NCI-H2107 (cell line): Measurements from ENCODE around the gene CYTIP.

Experiments
- DNase-seq: peaks from one replicate; lab custom pipeline; 2025; lab: John Stamatoyannopoulos, UW

CYTIP gene

DNA sequence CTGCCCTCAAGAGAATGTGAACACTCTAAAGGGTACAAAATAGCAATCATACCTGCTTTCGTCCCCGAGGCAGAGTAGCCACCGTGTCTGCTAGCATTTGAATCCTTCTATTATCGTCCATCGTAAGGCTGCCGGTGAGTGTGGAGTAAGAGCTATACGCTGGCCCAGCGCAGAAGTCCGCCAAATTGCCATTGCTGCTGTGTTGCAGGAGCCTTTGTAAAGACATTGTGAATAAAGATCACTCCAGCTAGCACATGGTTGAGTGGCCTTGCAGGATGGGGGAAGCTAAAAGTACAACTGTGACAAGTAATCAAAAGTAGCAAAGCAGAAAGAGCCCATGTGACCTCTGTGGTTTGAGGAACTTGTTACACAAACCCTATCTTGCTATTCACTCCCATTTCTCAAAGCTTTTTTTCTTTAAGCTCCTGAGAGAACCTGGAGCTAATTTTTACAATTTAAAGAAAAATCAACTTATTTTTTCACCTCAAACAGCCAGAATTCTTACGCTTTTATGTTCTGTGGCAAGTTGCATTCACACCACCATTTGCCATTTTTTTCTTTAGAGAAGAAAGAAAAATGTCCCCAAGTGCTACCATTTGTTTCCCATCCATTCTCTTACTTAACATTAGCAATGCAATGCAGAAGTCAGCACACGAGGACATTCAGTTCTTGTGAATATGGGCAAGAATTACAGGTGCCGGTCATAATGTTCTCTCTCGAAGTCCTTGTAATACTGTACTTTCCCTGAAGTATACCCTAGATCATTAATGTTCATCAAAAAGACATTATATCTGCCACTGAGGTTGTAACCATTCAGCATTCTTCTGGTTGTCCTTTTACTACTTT is at the start of gene CYTIP:
Gene CYTIP (minus strand): TSS at position 295 of the 846 bp plus-strand sequence. CDS start 69 bp downstream, at position 226.
- no peak for DNase-seq

DNA sequence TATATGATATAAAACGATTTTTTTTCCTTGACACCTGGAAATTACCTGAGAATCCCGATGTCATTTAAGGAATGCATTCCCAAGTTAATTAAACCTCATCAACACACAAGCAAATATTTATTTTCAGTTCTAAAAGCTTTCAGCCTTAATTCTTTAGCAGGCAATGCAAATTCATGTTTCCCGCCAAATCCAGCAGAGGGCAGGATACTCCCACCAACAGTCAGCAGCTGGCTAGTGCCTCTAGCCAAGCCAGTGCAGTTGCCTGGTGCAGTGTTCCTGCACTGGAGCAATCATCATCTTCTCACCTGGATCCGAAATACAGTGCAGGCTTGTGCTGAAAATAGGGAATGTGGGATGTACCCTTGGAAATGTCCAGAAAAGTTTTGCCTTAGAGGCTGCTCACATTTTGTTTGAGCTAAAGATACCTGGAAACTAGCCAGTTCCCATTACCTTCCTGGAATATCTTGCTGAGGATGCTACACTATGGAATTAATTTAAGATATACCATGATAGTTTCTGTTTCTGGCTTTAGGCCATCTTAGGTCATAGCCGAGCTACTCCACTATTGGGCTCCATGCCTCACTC is 48.4 kb upstream of the CYTIP start:
- DNase-seq, result no peak

DNA sequence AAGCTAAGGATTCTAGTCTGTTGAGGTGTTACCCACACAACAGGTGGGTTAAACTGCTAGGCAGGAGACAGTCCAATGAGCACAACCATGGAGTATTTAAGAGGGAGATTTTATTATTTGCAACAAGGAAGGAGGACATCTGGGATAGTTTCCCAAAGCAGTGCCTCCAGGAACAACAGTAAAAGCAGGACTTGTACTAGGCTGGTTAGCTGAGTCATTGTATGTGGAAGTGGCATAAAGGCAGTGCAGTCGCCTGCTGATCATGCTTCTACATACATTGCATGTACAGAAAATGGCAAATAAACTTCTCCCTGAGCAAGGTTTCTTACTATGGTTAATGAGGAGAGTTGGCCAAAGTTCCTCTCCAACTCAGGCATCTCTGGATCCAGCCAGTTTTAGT is 46.1 kb upstream of the CYTIP start:
- no peak for DNase-seq

DNA sequence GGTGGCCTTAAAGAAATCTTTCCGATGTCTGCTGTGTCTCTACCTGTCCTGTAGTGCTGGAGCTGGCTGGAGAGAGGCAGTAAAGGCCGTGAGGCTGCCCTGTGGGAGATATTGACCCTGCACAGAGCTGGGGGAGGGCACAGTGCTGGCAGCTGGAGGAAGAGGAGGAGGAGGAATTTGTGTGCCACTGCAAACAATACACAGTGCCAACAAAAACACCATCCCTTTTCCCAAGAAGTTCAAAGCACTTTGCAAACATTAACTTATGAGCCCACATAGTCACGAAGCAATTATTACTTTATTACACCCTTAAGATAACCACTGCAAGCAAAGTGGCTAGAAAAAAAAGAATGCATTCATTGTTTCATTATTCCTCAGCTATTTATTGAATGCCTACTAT is 45.0 kb upstream of the CYTIP start:
- no peak for DNase-seq

DNA sequence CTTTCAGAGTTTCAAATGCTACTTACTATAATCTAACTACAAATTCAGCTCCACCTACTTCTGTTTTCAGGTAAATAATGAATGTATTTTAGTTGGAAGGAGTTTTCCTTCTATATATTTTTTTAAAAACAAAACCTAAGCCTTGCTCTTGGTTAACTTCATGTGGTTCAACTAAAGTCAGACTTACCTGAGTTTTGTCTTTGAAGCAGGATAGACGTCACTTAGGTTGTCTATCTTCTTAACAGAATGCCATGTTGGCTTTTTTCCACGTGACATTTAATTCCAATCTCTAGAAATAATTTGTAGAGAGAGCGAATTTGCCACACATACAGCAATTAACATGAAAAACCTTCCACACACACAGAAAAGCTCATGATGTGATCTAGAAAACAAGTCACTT is 43.9 kb upstream of the CYTIP start:
- DNase-seq, result no peak

DNA sequence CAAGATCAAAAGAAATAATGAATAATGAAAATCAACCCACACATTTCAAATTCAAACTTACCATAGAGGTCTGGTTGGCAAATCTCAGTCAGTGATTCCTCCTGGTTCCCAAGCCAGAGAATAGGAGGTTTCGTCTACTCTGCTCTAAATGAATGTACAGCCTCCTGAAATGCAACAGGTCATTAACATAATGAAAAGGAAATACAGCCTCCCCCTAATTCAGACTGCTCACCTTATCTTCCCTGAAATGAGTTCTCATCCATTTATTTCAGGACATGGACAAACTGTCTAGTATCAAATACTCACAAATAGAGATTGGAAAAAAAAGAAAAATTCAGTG is 43.4 kb upstream of the CYTIP start:
- no peak for DNase-seq

DNA sequence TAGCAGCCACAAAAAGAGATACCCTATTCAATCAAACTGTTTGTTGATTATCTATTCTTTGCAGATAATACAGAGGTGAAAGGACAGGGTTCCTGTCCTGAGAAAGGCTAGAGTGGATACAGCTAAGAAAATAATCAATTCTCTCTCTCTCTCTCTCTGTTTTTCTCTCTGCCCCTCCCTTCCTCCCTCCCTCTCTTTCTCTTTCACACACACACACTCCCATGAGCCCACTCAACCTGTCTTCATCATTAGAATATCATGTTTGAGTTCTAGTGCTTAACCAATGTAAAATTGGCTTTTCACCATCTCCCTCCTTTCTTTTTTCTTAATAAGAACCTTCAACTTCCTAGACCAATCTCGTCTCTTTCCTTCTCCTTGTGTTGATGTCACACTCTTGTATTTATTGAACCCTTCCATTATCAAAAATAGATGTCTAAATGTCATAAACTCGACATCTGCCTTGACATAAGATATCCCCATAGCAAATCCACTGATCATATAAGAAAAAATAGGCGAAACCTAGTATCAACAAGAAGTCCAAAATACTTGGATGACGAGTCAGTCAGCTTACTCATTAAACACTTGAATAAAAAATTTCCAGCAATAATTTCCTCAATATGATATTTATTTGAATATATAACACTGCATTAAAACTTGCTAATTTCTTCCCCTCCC is 42.8 kb upstream of the CYTIP start:
- no peak for DNase-seq

DNA sequence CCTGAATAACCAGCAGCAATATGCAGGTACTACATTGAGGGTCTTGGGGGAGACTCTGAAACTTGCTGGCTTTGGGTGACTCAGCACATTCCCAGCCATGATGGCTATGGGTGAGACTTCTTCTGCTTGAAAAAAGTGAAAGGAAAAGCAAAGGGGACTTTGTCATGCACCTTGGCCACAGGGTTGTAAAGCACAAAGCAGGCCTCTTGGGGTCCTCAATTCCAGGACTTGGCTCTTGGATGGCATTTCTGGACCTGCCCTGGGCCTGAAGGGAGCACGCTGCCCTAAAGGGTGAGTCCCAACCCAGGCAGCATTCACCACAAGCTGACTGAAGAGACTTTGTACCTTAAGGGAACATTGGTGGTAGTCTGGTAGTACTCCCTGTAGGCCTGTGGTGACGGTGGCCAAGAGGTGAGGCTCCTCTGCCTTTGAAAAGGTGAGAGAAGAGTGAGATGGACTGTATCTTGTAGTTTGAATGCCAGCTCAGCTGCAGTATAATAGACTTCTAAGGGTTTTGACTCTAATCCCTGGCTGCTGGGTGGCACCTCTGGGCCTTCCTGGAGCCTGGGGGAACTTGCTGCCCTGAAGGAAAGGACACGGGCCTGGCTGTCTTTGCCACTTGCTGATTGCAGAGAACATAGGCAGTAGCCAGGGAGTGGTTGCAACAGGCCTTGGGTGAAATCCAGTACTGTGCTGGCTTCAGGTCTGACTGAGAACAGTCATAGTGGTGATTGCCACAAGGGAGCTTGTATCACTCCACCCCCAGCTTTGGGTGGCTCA is 36.5 kb upstream of the CYTIP start:
- no peak for DNase-seq

DNA sequence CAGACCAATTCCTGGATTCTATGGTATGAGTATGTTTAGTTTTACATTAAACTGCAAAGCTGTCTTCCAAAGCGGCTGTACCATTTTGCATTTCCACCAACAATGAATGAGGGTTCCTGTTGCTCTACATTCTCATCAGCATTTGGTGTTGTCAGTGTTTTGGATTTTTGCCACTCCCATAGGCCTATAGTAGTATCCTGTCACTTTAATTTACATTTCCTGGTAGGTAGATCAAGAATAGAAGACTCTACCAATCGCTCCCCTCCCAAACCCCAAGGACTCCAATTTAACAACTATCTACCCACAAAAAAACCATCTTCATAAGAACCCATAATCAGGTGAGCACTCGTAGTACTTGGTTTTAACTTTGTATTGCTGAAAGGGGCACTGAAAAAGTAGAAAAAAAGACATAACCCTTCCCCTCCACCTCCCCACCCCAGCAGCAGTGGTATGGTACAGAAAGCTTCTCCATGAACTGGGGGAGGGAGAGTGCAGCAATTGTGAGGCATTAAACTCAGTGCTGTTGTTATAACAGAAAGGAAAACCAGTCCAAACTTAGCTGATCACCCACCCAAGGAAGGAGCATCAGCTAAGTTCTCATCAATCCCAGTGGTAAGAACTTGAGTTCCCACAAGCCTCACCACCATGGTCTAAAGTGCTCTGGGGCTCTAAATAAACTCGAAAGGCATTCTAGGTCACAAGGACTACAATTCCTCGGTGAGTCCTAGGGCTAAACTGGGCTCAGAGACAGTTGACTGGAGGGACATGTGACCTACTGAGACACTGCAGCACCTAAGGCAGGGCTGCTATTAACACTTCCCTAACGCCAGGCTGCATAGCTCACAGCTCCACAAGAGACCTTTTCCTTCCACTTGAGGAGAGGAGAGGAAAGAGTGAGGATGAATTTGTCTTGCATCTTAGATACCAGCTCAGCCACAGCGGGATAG is 35.5 kb upstream of the CYTIP start:
- no peak for DNase-seq

DNA sequence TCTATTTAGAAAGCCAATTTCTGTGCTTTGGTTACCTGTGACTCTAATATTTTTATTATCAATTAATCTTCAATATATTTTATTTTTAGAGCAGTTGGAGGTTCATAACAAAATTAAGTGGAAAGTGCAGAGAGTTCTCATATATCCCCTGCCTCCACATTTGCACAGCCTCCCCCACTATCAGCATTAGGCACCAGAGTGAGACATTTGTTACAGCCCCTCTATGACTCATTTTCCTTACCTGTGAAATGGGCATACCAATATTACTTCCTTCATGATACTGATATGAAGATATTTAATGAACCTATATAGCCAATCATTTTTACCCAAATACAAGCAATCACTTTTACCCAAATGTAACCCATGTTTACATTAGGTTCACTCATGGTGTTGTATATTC is 34.0 kb upstream of the CYTIP start:
- no peak for DNase-seq

DNA sequence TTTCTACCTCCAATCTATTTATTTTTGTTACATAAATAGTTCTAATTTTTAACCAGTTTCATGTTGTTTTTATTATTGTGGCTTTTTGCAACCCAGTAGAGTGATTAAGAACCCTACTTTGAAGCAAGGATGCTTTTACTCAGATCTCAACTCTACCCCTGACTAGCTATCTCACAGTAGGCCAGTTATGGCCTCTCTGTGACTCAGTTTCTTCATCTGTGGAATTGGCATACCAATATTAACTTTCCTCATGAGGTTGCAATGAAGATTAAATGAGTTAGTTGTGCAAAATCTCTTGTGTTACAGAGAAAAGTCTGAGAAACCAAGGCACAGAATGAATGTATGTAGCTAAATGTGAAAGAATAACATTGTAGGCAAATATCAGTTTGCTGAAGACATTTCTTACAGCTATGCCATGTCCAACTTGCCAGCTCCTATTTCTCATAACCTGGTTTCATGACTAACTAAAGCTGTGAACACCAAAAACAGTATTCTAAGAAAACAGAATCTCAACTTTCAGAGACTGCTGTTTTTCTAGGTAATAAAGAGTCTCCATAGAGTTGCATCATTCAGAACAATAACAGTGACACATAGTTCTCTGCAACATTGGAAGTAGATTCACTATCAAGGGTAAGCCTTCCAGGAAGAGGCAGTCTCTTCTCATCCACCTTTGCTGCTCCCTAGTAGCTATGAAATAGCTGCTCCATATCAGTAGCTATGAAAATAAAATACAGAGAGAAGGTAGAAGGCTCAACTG is 33.2 kb upstream of the CYTIP start:
- DNase-seq, result no peak

DNA sequence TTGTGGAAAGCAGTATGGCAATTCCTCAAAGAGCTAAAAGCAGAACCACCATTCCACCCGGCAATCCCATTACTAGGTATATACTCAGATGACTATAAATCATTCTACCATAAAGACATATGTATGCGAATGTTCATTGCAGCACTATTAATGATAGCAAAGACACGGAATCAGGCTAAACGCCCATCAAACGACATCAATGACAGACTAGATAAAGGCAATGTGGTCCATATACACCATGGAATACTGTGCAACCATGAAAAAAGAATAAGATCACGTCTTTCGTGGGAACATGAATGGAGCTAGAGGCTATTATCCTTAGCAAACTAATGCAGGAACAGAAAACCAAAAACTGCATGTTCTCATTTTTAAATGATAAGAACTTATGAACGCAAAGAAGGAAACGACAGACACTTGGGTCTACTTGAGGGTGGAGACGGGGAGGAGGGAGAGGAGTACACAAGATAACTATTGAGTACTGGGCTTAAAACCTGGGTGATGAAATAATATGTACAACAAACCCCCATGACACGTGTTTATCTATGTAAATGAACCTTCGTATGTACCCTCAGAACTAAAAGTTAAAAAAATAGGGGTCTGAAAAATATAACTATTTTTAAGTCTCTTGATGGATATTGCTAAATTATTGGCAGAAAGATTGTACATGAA is 32.0 kb upstream of the CYTIP start:
- no peak for DNase-seq

DNA sequence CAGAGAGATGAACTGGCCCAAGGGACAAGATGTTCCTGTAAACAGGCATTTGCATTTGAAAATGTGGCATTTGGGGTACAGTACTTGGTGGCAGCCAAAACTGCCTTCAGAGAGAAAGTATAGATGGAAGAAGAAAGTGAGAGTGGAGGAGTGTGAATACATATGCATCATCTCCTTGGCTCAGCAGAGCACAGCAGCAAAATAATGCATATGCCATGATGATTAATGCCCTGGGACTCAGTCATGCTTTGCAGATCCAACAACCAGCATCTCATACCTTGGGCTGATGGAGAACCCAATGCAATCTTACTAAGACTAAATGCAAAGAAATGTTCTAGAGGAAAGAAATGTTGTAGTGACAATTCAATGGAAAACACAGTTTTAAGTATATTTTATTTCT is 29.7 kb upstream of the CYTIP start:
- no peak for DNase-seq

DNA sequence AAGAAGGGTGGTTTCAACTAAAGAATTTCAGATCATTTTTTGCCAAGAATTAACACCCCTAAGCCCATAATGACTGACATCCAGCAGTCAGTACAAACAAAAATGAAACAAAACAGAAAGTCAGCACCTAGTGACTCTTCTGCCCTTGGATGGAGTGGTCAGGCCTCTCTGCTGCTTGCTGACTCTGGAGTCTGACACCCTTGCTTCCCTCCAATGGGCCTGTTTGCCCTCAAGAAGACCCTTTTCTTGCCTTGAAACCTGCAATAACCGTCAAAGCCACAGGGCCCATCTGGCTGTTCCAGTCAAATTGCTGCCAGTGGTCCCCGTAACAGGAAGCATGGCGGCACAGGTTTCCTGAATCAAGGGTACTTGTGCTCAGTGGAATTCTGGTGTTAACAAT is 27.2 kb upstream of the CYTIP start:
- no peak for DNase-seq

DNA sequence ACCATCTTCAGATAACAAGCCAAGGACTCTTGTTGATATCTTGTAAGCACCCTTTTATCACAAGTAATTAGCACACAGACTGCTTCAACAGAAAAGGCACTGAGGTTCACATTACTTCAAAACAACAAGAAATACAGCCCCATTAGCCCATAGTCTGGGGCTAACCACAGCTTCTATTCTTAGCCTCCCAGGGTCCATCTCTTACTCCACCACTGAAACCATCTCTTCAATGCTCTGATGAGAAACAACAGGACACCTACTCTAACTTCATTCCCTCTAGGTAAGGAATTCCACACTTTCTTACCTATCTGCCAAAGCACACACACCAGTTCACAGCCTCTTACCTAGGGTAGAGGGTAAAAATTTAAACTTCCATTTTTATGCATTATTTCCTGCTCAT is 26.4 kb upstream of the CYTIP start:
- no peak for DNase-seq

DNA sequence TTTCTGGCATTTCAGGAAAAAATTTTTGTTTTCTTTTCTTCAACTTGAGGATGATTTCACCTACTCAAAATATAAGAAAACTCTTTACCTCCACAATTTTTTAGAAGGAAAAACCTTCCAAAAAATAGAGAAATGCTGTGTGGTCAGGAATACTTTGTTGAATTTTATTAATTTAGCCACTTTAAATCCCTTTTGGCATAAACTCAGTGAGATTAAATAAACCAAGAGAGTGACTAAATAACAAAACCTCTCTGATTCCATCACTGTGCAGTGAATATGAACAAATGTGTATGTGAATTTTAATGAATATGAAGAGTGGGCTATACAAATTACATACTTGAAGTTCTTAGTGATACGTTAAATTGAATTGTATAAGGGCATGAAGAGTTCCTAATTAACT is 25.8 kb upstream of the CYTIP start:
- DNase-seq, result no peak

DNA sequence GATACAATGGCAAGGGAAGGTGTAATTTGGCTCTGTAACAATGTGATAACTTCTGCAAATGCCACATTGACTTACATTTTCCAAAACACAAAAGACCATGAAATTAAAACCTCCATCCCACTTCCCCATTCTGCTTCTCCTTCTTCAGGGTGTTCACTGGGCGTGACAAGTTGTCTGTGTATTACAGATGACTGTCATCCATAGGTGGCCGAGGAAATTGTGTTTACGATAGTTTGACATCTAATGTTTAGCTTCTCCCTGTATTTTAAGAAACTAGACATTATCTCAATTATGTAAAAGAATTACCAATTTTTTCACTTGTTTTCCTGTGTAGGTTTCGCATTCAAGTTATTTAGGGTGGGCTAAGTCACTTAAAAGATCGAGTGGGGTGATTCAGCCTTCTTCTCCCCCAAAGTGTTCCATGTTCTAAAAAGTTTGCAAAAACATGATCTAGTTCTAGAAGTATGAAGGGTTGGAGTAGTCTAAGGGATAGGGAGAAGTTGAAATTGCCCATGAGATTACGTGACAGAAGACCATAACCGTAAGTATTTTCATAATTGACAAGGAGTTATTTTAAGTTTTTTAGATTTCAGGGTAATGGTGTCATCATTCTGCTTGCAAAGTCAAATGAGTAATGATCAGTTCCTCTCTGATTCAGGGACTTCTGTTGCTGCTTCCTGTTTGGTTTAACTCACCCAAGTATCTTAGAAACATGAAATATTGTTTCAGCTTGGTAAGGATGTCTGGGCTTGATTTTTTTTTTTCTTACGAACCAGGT is 25.2 kb upstream of the CYTIP start:
- DNase-seq, result no peak

DNA sequence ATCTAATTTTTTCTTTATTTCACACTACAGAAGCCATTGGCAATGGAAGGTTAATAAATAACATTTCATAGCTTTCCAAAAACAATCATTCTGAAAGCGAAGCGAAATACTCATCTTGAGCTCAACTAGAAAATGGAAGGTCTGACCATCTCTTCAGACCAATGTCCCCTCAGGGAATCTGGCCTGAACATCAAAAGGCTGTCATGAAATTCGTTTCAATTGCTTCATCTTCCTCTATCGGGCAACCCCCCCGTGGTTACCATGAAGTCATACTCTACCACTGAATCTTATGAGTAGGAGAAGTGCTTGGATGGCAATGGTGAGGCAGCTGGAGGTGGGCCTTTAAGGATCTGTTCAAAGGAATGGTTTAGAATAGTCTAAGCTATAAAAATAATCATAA is 22.9 kb upstream of the CYTIP start:
- no peak for DNase-seq

DNA sequence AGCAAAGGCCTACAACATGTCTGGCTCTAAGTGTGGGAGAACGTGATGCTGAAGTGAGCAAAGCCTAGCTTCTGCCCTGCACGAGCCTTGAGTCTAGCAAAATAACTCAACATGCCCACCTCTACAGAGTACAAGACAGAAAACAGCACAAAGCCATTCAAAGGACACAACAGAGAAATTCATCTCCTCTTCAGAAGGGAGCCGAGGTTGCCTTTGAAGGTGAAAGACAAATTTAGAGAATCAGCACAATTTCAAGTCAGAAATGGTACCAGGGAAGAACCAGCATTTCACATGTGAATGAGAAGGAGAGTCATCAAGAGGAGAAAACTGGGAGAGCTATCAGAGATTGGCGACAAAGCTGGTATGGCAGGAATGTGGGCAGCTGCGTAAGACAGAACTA is 21.7 kb upstream of the CYTIP start:
- no peak for DNase-seq
